Endothelial cell (in vitro differentiated cells): Measurements from ENCODE around the gene OSTM1. TPM values are rescaled to one million over a fixed set of nuclear protein-coding genes. Genes with fewer than 3 reads are reported as not detected.
A peak's percentile ranks its signal among the peaks of the same experiment; 100 is the strongest.
"Not testable (repeated sequence)": the region's sequence is repeated elsewhere in the genome, so short reads cannot be mapped to it uniquely, and the experiment has no call there.

ENCODE experiments used
- DNase-seq: peaks from one replicate; pipeline ENCODE4 v3.0.0; 2021; ENCODE audit warnings: low spot score
- H3K27ac Mint-ChIP-seq: one replicate; pipeline ENCODE4 v1.8.0; 2021; ENCODE audit warnings: mixed read lengths, inconsistent platforms; ENCODE audit not compliant: unreplicated experiment
- H3K27me3 Mint-ChIP-seq: one replicate; pipeline ENCODE4 v1.8.0; 2021; ENCODE audit warnings: mild to moderate bottlenecking, moderate library complexity, mixed read lengths, inconsistent platforms; ENCODE audit not compliant: unreplicated experiment
- H3K36me3 Mint-ChIP-seq: one replicate; pipeline ENCODE4 v1.8.0; 2021; ENCODE audit warnings: mild to moderate bottlenecking, low read depth, mixed read lengths, inconsistent platforms; ENCODE audit not compliant: unreplicated experiment
- H3K4me1 Mint-ChIP-seq: one replicate; pipeline ENCODE4 v1.8.0; 2021; ENCODE audit warnings: mild to moderate bottlenecking, mixed read lengths, inconsistent platforms; ENCODE audit not compliant: unreplicated experiment
- H3K4me3 Mint-ChIP-seq: one replicate; pipeline ENCODE4 v1.8.0; 2021; ENCODE audit warnings: mild to moderate bottlenecking, mixed read lengths, inconsistent platforms; ENCODE audit not compliant: unreplicated experiment
- H3K9me3 Mint-ChIP-seq: one replicate; pipeline ENCODE4 v1.8.0; 2021; ENCODE audit warnings: mixed read lengths, inconsistent platforms; ENCODE audit not compliant: unreplicated experiment
- total RNA-seq: library from RNA; stranded (reverse); fragmentation: NEBNext Ultra II Directional; extraction: Animal tissue kit (Norgen Biotek cat#: 25700); gene quantifications from one replicate; pipeline ENCODE4 v1.2.1, GENCODE V29; 2021; ENCODE audit not compliant: unreplicated experiment
- TF ChIP-seq, protein P1 (sequence below): fragments of 200-600 bp; sonication (generic); IDR thresholded peaks from one replicate; pipeline ENCODE4 v1.5.0; 2021; ENCODE audit warnings: antibody characterized with exemption; ENCODE audit not compliant: unreplicated experiment

The OSTM1 gene
- total RNA-seq, 1 donor from 2014 or later: 22.7 TPM

GRCh38 chr6:108004861-108005260 is 69.7 kb downstream of the OSTM1 start:
- TF ChIP-seq, protein P1, sequence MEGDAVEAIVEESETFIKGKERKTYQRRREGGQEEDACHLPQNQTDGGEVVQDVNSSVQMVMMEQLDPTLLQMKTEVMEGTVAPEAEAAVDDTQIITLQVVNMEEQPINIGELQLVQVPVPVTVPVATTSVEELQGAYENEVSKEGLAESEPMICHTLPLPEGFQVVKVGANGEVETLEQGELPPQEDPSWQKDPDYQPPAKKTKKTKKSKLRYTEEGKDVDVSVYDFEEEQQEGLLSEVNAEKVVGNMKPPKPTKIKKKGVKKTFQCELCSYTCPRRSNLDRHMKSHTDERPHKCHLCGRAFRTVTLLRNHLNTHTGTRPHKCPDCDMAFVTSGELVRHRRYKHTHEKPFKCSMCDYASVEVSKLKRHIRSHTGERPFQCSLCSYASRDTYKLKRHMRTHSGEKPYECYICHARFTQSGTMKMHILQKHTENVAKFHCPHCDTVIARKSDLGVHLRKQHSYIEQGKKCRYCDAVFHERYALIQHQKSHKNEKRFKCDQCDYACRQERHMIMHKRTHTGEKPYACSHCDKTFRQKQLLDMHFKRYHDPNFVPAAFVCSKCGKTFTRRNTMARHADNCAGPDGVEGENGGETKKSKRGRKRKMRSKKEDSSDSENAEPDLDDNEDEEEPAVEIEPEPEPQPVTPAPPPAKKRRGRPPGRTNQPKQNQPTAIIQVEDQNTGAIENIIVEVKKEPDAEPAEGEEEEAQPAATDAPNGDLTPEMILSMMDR: no peak
- Mint-ChIP-seq H3K4me3 (no peak overlapping the region), H3K4me1 (peaks cover 14% of the 10 kb centered on the region), H3K27ac (no peak overlapping the region), H3K36me3 (peaks cover 8% of the 10 kb centered on the region), H3K27me3 (peaks cover 2% of the 10 kb centered on the region), H3K9me3 (peaks cover 9% of the 10 kb centered on the region)
- no peak for DNase-seq

GRCh38 chr6:108002365-108003221 is 71.9 kb downstream of the OSTM1 start:
- Mint-ChIP-seq H3K9me3 (no peaks in the 10 kb centered on the region), H3K4me1 (peaks cover 14% of the 10 kb centered on the region), H3K36me3 (no peaks in the 10 kb centered on the region), H3K27me3 (peaks cover 2% of the 10 kb centered on the region), H3K4me3 (no peak overlapping the region), H3K27ac (peak overlapping the region; percentile 76)
- no peak for DNase-seq
- TF ChIP-seq, protein P1: no peak

DNA sequence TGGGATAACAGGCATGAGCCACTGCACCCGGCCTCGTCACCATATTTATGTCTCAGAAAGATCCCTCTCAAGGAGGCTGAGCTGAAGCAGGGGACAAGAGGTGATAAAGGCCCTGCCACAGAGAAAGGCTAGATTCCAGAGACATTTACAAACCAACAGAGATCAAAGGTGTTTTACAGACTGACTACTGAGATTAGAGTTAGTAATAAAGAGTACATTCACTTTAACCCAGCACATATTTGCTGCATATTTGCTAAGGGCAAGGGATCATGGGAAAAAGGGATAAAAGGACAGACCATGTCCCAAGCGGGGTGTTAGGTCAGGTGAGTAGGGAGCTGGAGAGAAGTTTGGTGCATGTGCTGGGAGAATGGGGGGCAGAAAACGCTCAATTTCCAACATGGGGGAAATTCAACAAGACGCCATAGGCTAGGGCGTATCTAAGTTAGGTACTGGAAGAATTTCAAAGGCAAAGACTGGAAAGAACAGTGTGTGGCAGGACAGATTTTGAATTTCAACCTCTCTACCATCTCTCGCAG is 72.8 kb downstream of the OSTM1 start:
- TF ChIP-seq, protein P1: no peak
- no peak overlapping the region for H3K27ac Mint-ChIP-seq
- peaks cover 2% of the 10 kb centered on the region for H3K27me3 Mint-ChIP-seq
- H3K9me3 Mint-ChIP-seq: no peaks in the 10 kb centered on the region
- DNase-seq: no peak
- peaks cover 14% of the 10 kb centered on the region for H3K4me1 Mint-ChIP-seq
- H3K36me3 Mint-ChIP-seq: no peaks in the 10 kb centered on the region
- H3K4me3 Mint-ChIP-seq: no peak overlapping the region

DNA sequence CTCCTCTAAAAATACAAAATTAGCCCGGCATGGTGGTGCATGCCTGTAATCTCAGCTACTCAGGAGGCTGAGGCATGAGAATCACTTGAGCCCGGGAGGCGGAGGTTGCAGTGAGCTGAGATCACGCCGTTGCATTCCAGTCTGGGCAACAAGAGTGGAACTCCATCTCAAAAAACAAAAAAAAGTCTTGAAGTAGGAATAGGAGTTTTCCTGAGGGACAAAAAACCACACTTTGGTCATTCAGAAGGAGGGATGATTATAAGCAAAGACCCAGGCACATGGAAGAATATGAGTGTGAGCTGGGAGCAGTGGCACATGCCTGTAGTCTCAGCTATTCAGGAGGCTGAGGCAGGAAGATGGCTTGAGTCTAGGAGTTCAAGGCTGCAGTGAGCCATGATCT is 74.3 kb downstream of the OSTM1 start:
- H3K36me3 Mint-ChIP-seq, H3K4me3 Mint-ChIP-seq, H3K9me3 Mint-ChIP-seq, H3K27me3 Mint-ChIP-seq, H3K27ac Mint-ChIP-seq, DNase-seq: not testable (repeated sequence)
- peaks cover 14% of the 10 kb centered on the region for H3K4me1 Mint-ChIP-seq

DNA sequence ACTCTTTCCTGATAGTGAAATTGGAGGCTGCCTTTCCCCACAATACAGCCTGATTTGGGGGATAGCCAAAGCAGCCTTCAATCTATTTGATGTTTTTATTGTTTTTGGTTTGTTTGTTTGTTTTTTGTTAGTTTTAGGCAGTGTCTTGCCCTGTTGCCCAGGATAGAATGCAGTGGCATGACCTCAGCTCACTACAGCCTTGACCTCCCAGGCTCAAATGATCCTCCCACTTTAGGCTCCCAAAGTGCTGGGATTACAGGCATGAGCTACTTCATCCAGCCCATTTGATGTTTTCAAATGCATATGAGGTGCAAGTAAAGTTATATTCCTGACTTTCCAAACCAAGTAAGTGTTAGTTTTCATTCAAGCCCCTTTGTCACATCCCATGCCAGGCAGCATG is 75.2 kb downstream of the OSTM1 start:
- TF ChIP-seq, protein P1: no peak
- Mint-ChIP-seq H3K27ac (no peak overlapping the region), H3K4me1 (peaks cover 14% of the 10 kb centered on the region), H3K36me3 (no peaks in the 10 kb centered on the region), H3K4me3 (no peak overlapping the region), H3K9me3 (no peaks in the 10 kb centered on the region), H3K27me3 (peaks cover 2% of the 10 kb centered on the region)
- no peak for DNase-seq
